Brain microvascular endothelial cell (primary cell): Measurements from ENCODE around the gene NFIC.

ENCODE experiments used
- DNase-seq: peaks from one replicate; pipeline ENCODE4 v3.0.0-alpha.2; 2020
- H3K27ac ChIP-seq: fragments of 250-450 bp; sonication (Bioruptor Pico); 2 replicates; pipeline ENCODE4 v1.5.1; 2020; ENCODE audit warnings: mild to moderate bottlenecking, moderate library complexity
- H3K27me3 ChIP-seq: fragments of 250-450 bp; sonication (Bioruptor Pico); replicated peaks from 2 replicates; pipeline ENCODE4 v1.5.1; 2020; ENCODE audit warnings: mild to moderate bottlenecking
- H3K36me3 ChIP-seq: fragments of 250-450 bp; sonication (Bioruptor Pico); replicated peaks from 2 replicates; pipeline ENCODE4 v1.5.1; 2020; ENCODE audit warnings: mild to moderate bottlenecking
- H3K4me3 ChIP-seq: 2 replicates; pipeline ENCODE4 v1.5.1; 2011; ENCODE audit warnings: low read depth, mild to moderate bottlenecking, control low read depth, low read length, moderate library complexity
- CTCF ChIP-seq: IDR thresholded peaks from 2 replicates; pipeline ENCODE4 v1.5.1; 2011; ENCODE audit warnings: low read depth, mild to moderate bottlenecking, moderate library complexity, low read length, control low read depth, inconsistent platforms; ENCODE audit errors: missing control alignments
- in situ Hi-C: cut with HindIII; loops from 2 replicates; pipeline ENCODE4 v1.10.0; 2017; ENCODE audit warnings: low sequenced_read_pairs, low pct_ligation_motif_present

Gene NFIC

DNA sequence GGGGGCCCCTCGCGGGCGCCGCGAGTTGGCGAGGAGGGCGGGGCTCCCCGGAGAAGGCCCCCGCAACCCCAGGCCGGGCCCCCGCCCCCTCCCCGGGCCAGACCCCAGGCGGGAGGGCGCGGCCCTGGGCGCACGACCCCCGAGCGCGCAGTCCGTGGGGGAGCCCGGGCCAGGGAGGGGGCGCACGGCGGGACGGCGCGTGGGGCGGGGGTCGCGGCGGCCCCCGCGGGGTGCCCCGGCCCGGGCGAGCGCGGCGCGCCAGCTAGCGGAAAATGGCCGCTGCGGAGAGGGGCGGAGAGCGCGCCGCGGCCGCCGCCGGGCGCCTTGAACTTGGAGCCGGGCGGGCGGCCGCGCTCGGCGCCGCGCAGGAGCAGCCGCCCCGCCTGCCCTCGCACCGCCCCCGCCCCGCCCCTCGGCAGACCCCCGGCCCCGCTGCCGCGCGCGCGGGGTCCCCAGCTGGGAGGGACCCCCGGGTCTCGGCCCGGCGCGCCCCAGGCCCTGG lies 6.4 kb upstream of the NFIC start:
- no peak for DNase-seq
- TF ChIP-seq CTCF = no peak
- Histone ChIP-seq H3K27ac (peak overlapping the region; percentile 37), H3K4me3 (peak overlapping the region; percentile 71), H3K27me3 (no peaks in the 10 kb centered on the region), H3K36me3 (no peaks in the 10 kb centered on the region)
- in situ Hi-C loops = no loop called here

DNA sequence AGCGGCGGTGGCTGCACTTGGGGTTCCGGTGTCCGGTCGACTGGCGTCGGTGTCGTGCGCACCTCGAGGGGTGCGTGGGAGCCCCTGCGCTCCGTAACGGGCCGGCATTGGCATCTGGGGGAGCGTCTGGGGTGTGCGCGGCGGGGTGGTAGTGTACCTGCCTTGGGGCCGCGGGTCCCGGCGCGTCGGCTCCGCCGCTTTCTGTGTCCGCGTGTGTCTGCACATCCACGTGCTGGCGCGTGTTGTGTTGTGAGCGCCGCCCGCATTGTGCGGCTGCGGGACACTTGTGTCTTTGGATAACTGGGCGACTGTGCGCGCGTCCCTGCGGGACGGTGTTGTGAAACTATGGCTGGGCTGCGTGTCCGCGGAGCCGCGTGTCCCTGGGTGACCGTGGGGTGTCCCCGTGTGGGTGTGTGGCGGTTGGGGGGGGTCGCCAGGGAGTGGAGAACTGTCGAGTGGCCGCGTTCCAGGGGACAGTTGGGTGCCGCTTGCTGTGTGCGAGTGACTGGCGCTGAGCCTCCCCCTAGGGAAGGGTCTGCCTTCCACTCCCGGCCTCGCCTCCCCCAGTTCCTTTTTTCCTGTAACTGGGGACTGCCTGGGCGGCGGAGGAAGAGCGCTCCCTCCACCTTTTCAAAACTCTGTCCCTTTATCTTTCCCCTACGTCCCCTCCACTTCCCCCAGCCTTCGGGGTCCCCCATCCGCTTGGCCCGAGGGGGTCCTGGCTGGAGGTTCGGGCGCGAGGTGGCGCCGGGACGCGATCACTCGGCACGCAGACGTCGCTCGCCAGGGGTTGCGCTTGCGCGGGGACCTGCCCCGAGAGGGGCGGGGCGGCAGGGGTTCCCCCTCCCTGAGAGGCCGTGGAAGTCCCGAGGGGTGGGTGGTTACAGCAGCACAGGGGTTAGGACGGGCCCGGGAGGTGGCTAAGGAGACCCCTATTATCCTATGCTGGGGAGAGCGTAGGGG lies 5.7 kb upstream of the NFIC start:
- no peaks in the 10 kb centered on the region for H3K36me3 ChIP-seq
- no peak overlapping the region for H3K27ac ChIP-seq
- no peak for DNase-seq
- H3K4me3 ChIP-seq = peak overlapping the region; percentile 71
- no peaks in the 10 kb centered on the region for H3K27me3 ChIP-seq
- in situ Hi-C loops = no loop called here
- no peak for TF ChIP-seq CTCF

- Histone ChIP-seq H3K4me3 (peak overlapping the region; percentile 71), H3K27me3 (no peaks in the 10 kb centered on the region), H3K27ac (no peak overlapping the region), H3K36me3 (no peaks in the 10 kb centered on the region)
- no peak for DNase-seq
- in situ Hi-C loops = no loop called here
- no peak for TF ChIP-seq CTCF
Observed at GRCh38 chr19:3361384-3362216, 4.8 kb upstream of the NFIC start.

DNA sequence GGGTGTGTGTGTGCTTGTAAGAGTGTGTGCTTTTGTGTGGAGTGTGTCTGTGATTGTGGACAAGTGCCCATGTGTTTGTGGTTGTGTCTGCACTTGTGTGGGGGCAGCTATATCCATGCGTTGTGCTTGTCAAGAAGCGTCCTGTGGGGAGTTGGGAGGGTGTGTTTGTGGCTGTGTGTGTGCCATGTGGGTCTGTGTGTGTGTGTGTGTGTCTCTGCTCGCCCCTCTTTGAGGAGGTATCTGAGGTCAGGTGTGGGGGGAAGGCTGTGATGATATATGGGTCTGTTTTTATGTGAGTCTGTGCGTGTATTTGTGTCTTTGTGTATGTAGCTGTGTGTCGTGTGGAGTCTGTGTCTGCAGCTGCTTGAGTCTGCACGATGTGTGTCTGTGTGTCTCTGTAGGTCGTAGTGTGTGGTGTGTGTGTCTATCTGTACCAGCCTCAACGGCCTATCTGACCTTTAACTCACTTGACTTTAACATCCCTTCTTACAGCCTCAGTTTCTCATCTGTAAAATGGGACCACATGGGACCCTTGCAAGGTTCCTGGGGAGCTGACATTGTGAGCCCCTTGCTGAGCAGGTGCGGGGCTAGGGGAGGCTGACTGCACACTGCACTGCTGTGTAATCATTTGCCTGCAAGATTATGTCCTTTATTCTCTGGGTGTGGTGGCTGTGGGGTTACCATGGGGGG lies 4.0 kb upstream of the NFIC start:
- in situ Hi-C loops = no loop called here
- Histone ChIP-seq H3K4me3 (no peak overlapping the region), H3K27ac (no peak overlapping the region), H3K27me3 (no peaks in the 10 kb centered on the region), H3K36me3 (no peaks in the 10 kb centered on the region)
- DNase-seq = no peak
- TF ChIP-seq CTCF = no peak

GRCh38 chr19:3363841-3364500 lies 2.4 kb upstream of the NFIC start:
- no peak for TF ChIP-seq CTCF
- no peaks in the 10 kb centered on the region for H3K27me3 ChIP-seq
- H3K27ac ChIP-seq = no peak overlapping the region
- H3K36me3 ChIP-seq = no peaks in the 10 kb centered on the region
- no peak overlapping the region for H3K4me3 ChIP-seq
- DNase-seq = no peak
- in situ Hi-C loops = no loop called here
